Neuron (in vitro differentiated cells): ENCODE measurements around the gene CLN6.
"Not testable (repeated sequence)": the region's sequence is repeated elsewhere in the genome, so short reads cannot be mapped to it uniquely, and the experiment has no call there.

Experiments used
- H2AFZ ChIP-seq: one replicate; pipeline ENCODE4 v1.6.1; 2013; ENCODE audit warnings: low read depth, mild to moderate bottlenecking, inconsistent platforms, low read length, moderate library complexity
- H3K27me3 ChIP-seq: one replicate; pipeline ENCODE4 v1.6.1; 2013; ENCODE audit warnings: low read length; ENCODE audit not compliant: insufficient read depth
- H3K36me3 ChIP-seq: one replicate; pipeline ENCODE4 v1.6.1; 2013; ENCODE audit warnings: low read length; ENCODE audit not compliant: insufficient read depth
- H3K4me1 ChIP-seq: one replicate; pipeline ENCODE4 v1.6.1; 2013; ENCODE audit warnings: low read length; ENCODE audit not compliant: insufficient read depth
- H3K4me3 ChIP-seq: 2 replicates; pipeline ENCODE4 v1.5.1; 2013; ENCODE audit warnings: mild to moderate bottlenecking, low read length, moderate library complexity
- H3K9me3 ChIP-seq: one replicate; pipeline ENCODE4 v1.6.1; 2013; ENCODE audit warnings: low read length

The CLN6 gene

GRCh38 chr15:68224546-68225250 lies 4.8 kb downstream of the CLN6 start:
- H3K4me1 ChIP-seq: peaks cover 14% of the 10 kb centered on the region
- H3K4me3 ChIP-seq: no peak overlapping the region
- H3K36me3 ChIP-seq: peaks cover 2% of the 10 kb centered on the region
- H2AFZ ChIP-seq: no peak overlapping the region
- peaks cover 3% of the 10 kb centered on the region for H3K9me3 ChIP-seq
- H3K27me3 ChIP-seq: no peaks in the 10 kb centered on the region

GRCh38 chr15:68224108-68224507 lies 5.4 kb downstream of the CLN6 start:
- no peak overlapping the region for H3K4me3 ChIP-seq
- peaks cover 7% of the 10 kb centered on the region for H3K36me3 ChIP-seq
- H3K9me3 ChIP-seq: peaks cover 5% of the 10 kb centered on the region
- no peak overlapping the region for H2AFZ ChIP-seq
- H3K27me3 ChIP-seq: no peaks in the 10 kb centered on the region
- H3K4me1 ChIP-seq: peaks cover 14% of the 10 kb centered on the region

- H2AFZ ChIP-seq: no peak overlapping the region
- H3K4me1 ChIP-seq: peaks cover 6% of the 10 kb centered on the region
- no peaks in the 10 kb centered on the region for H3K27me3 ChIP-seq
- peaks cover 17% of the 10 kb centered on the region for H3K36me3 ChIP-seq
- peaks cover 10% of the 10 kb centered on the region for H3K9me3 ChIP-seq
- H3K4me3 ChIP-seq: no peak overlapping the region
These were observed 6.4 kb downstream of the CLN6 start for GRCh38 chr15:68223171-68223570.

- H3K27me3 ChIP-seq, H3K4me1 ChIP-seq, H2AFZ ChIP-seq, H3K4me3 ChIP-seq: not testable (repeated sequence)
- peaks cover 25% of the 10 kb centered on the region for H3K36me3 ChIP-seq
- H3K9me3 ChIP-seq: peaks cover 11% of the 10 kb centered on the region
These were observed 7.1 kb downstream of the CLN6 start for GRCh38 chr15:68222432-68222743.

- not testable (repeated sequence) for H3K27me3 ChIP-seq, H3K4me3 ChIP-seq, H3K4me1 ChIP-seq, H2AFZ ChIP-seq
- peaks cover 11% of the 10 kb centered on the region for H3K9me3 ChIP-seq
- peaks cover 30% of the 10 kb centered on the region for H3K36me3 ChIP-seq
These were observed 7.7 kb downstream of the CLN6 start for GRCh38 chr15:68221530-68222431.

GRCh38 chr15:68220967-68221366 lies 8.6 kb downstream of the CLN6 start:
- Histone ChIP-seq H3K4me3 (no peak overlapping the region), H3K27me3 (no peaks in the 10 kb centered on the region), H2AFZ (no peak overlapping the region), H3K36me3 (peaks cover 36% of the 10 kb centered on the region), H3K4me1 (no peaks in the 10 kb centered on the region), H3K9me3 (peaks cover 11% of the 10 kb centered on the region)

- Histone ChIP-seq H3K27me3 (no peaks in the 10 kb centered on the region), H3K4me3 (no peak overlapping the region), H3K9me3 (peaks cover 11% of the 10 kb centered on the region), H3K36me3 (peaks cover 37% of the 10 kb centered on the region), H3K4me1 (no peaks in the 10 kb centered on the region), H2AFZ (no peak overlapping the region)
These were observed 9.0 kb downstream of the CLN6 start for GRCh38 chr15:68220489-68220888.

- H2AFZ ChIP-seq: no peak overlapping the region
- peaks cover 37% of the 10 kb centered on the region for H3K36me3 ChIP-seq
- no peaks in the 10 kb centered on the region for H3K27me3 ChIP-seq
- no peaks in the 10 kb centered on the region for H3K4me1 ChIP-seq
- peaks cover 11% of the 10 kb centered on the region for H3K9me3 ChIP-seq
- no peak overlapping the region for H3K4me3 ChIP-seq
These were observed 10.4 kb downstream of the CLN6 start for GRCh38 chr15:68218847-68219798.

- H3K4me3 ChIP-seq: no peak overlapping the region
- H3K27me3 ChIP-seq: no peaks in the 10 kb centered on the region
- peaks cover 11% of the 10 kb centered on the region for H3K9me3 ChIP-seq
- H2AFZ ChIP-seq: no peak overlapping the region
- H3K36me3 ChIP-seq: peaks cover 37% of the 10 kb centered on the region
- no peaks in the 10 kb centered on the region for H3K4me1 ChIP-seq
These were observed 11.2 kb downstream of the CLN6 start for GRCh38 chr15:68218331-68218730.

- Histone ChIP-seq H3K4me1 (no peaks in the 10 kb centered on the region), H3K27me3 (no peaks in the 10 kb centered on the region), H2AFZ (no peak overlapping the region), H3K36me3 (peaks cover 37% of the 10 kb centered on the region), H3K9me3 (peaks cover 11% of the 10 kb centered on the region), H3K4me3 (no peak overlapping the region)
These were observed 12.2 kb downstream of the CLN6 start for GRCh38 chr15:68217341-68217740.

GRCh38 chr15:68214838-68215254 lies 14.7 kb downstream of the CLN6 start:
- Histone ChIP-seq H3K27me3 (no peaks in the 10 kb centered on the region), H3K9me3 (peaks cover 8% of the 10 kb centered on the region), H2AFZ (no peak overlapping the region), H3K4me1 (no peaks in the 10 kb centered on the region), H3K4me3 (no peak overlapping the region), H3K36me3 (peaks cover 44% of the 10 kb centered on the region)

- peaks cover 6% of the 10 kb centered on the region for H3K9me3 ChIP-seq
- H2AFZ ChIP-seq: no peak overlapping the region
- no peaks in the 10 kb centered on the region for H3K27me3 ChIP-seq
- H3K36me3 ChIP-seq: peaks cover 40% of the 10 kb centered on the region
- no peaks in the 10 kb centered on the region for H3K4me1 ChIP-seq
- H3K4me3 ChIP-seq: no peak overlapping the region
These were observed 15.3 kb downstream of the CLN6 start for GRCh38 chr15:68213991-68214837.
